GM19240 (cell line): ENCODE data around the gene ZNF407.

Experiments used
- DNase-seq: peaks from one replicate; pipeline ENCODE4 v3.0.0; 2011; ENCODE audit warnings: low spot score; ENCODE audit not compliant: insufficient read length

The ZNF407 gene

GRCh38 chr18:74819433-74820059, 221.9 kb downstream of the ZNF407 start:
- DNase-seq, result no peak

- no peak for DNase-seq
These were observed 222.6 kb downstream of the ZNF407 start for GRCh38 chr18:74820160-74820780.

GRCh38 chr18:74825460-74825859, 227.8 kb downstream of the ZNF407 start:
- no peak for DNase-seq

GRCh38 chr18:74826572-74826971, 228.9 kb downstream of the ZNF407 start:
- no peak for DNase-seq

GRCh38 chr18:74828200-74828599, 230.5 kb downstream of the ZNF407 start:
- no peak for DNase-seq

GRCh38 chr18:74831571-74832250, 234.0 kb downstream of the ZNF407 start:
- DNase-seq, result no peak

- DNase-seq, result no peak
These were observed 234.7 kb downstream of the ZNF407 start for GRCh38 chr18:74832381-74832780.

GRCh38 chr18:74832999-74833398, 235.3 kb downstream of the ZNF407 start:
- no peak for DNase-seq

GRCh38 chr18:74834424-74835309, 237.0 kb downstream of the ZNF407 start:
- DNase-seq, result no peak

- DNase-seq, result no peak
These were observed 238.8 kb downstream of the ZNF407 start for GRCh38 chr18:74836296-74837139.

- no peak for DNase-seq
These were observed 243.0 kb downstream of the ZNF407 start for GRCh38 chr18:74840492-74841167.

- DNase-seq, result no peak
These were observed 243.6 kb downstream of the ZNF407 start for GRCh38 chr18:74841248-74841647.

- DNase-seq, result no peak
These were observed 251.6 kb downstream of the ZNF407 start for GRCh38 chr18:74849301-74849700.

- no peak for DNase-seq
These were observed 258.8 kb downstream of the ZNF407 start for GRCh38 chr18:74856434-74856833.

- no peak for DNase-seq
These were observed 259.3 kb downstream of the ZNF407 start for GRCh38 chr18:74856928-74857327.

- no peak for DNase-seq
These were observed 260.2 kb downstream of the ZNF407 start for GRCh38 chr18:74857901-74858300.

- no peak for DNase-seq
These were observed 263.5 kb downstream of the ZNF407 start for GRCh38 chr18:74861154-74861553.

GRCh38 chr18:74862094-74862493, 264.4 kb downstream of the ZNF407 start:
- no peak for DNase-seq

- no peak for DNase-seq
These were observed 268.9 kb downstream of the ZNF407 start for GRCh38 chr18:74866577-74866976.

- DNase-seq, result no peak
These were observed 270.8 kb downstream of the ZNF407 start for GRCh38 chr18:74868461-74868860.
